Astrocyte (in vitro differentiated cells and primary cell): Measurements from ENCODE around the gene SERPINE1. TPM values are rescaled to one million over a fixed set of nuclear protein-coding genes. Genes with fewer than 3 reads are reported as not detected.

ENCODE experiments used
- DNase-seq: peaks from one replicate; pipeline ENCODE4 v3.0.0-alpha.2; 2010; ENCODE audit warnings: low read depth
- FAIRE-seq: peaks from 2 replicates; lab custom pipeline; 2011; peaks lifted over from hg19 to GRCh38; lab: Jason Lieb, UNC
- H2AFZ ChIP-seq: 2 replicates; pipeline ENCODE4 v1.6.0; 2012; ENCODE audit warnings: low read depth, low read length, inconsistent platforms
- H3K27ac ChIP-seq: 2 replicates; pipeline ENCODE4 v1.5.1; 2011; ENCODE audit warnings: low read depth, low read length, inconsistent platforms
- H3K27me3 ChIP-seq: 2 replicates; pipeline ENCODE4 v1.6.0; 2011; ENCODE audit warnings: low read length, inconsistent platforms; ENCODE audit not compliant: insufficient read depth
- H3K36me3 ChIP-seq: 2 replicates; pipeline ENCODE4 v1.5.1; 2011; ENCODE audit warnings: low read length, inconsistent platforms; ENCODE audit not compliant: insufficient read depth
- H3K4me1 ChIP-seq: 2 replicates; pipeline ENCODE4 v1.5.1; 2011; ENCODE audit warnings: low read length, inconsistent platforms; ENCODE audit not compliant: insufficient read depth
- H3K4me2 ChIP-seq: 2 replicates; pipeline ENCODE4 v1.6.0; 2012; ENCODE audit warnings: low read length, inconsistent platforms
- H3K4me3 ChIP-seq: 2 replicates; pipeline ENCODE4 v1.5.1; 2011; ENCODE audit warnings: low read depth, mild to moderate bottlenecking, low read length, inconsistent platforms; ENCODE audit not compliant: insufficient read depth
- H3K79me2 ChIP-seq: 2 replicates; pipeline ENCODE4 v1.6.0; 2012; ENCODE audit warnings: mild to moderate bottlenecking, low read length, inconsistent platforms; ENCODE audit not compliant: insufficient read depth
- H3K9ac ChIP-seq: 2 replicates; pipeline ENCODE4 v1.6.0; 2012; ENCODE audit warnings: mild to moderate bottlenecking, low read length, inconsistent platforms
- H3K9me3 ChIP-seq: 2 replicates; pipeline ENCODE4 v1.5.1; 2012; ENCODE audit warnings: low read depth, mild to moderate bottlenecking, low read length, inconsistent platforms; ENCODE audit not compliant: insufficient read depth
- H4K20me1 ChIP-seq: 2 replicates; pipeline ENCODE4 v1.6.0; 2012; ENCODE audit warnings: low read length, inconsistent platforms; ENCODE audit not compliant: insufficient read depth
- H3K27ac Mint-ChIP-seq: one replicate; pipeline ENCODE4 v1.8.0; 2021; ENCODE audit warnings: mild to moderate bottlenecking, mixed read lengths; ENCODE audit not compliant: unreplicated experiment
- H3K27me3 Mint-ChIP-seq: one replicate; pipeline ENCODE4 v1.8.0; 2021; ENCODE audit warnings: low read depth, mixed read lengths; ENCODE audit not compliant: unreplicated experiment
- H3K36me3 Mint-ChIP-seq: one replicate; pipeline ENCODE4 v1.8.0; 2021; ENCODE audit warnings: low read depth, mixed read lengths; ENCODE audit not compliant: unreplicated experiment
- H3K4me1 Mint-ChIP-seq: one replicate; pipeline ENCODE4 v1.8.0; 2021; ENCODE audit warnings: low read depth, mixed read lengths; ENCODE audit not compliant: unreplicated experiment
- H3K4me3 Mint-ChIP-seq: one replicate; pipeline ENCODE4 v1.8.0; 2021; ENCODE audit warnings: mild to moderate bottlenecking, moderate library complexity, mixed read lengths; ENCODE audit not compliant: unreplicated experiment
- H3K9me3 Mint-ChIP-seq: one replicate; pipeline ENCODE4 v1.8.0; 2021; ENCODE audit warnings: mild to moderate bottlenecking, mixed read lengths; ENCODE audit not compliant: unreplicated experiment
- CTCF ChIP-seq: IDR thresholded peaks from 2 replicates; pipeline ENCODE4 v1.5.1; 2011; ENCODE audit warnings: low read depth, mild to moderate bottlenecking, inconsistent platforms, low read length, moderate library complexity; ENCODE audit not compliant: insufficient read depth
- EZH2 ChIP-seq: IDR thresholded peaks from 2 replicates; pipeline ENCODE4 v1.6.1; 2012; ENCODE audit warnings: mild to moderate bottlenecking, low read length, inconsistent platforms; ENCODE audit not compliant: insufficient read depth
- total RNA-seq: library from RNA; stranded (reverse); gene quantifications from 2 replicates; pipeline ENCODE4 v1.2.1, GENCODE V29; 2021

SERPINE1 gene
- total RNA-seq, 1 donor from 2014 or later, result 1,496 TPM

GRCh38 chr7:101138213-101138870 lies 11.4 kb downstream of the SERPINE1 start:
- Histone ChIP-seq H3K27ac (peak overlapping the region; percentile 81), H3K9me3 (no peaks in the 10 kb centered on the region), H3K27me3 (no peaks in the 10 kb centered on the region), H3K36me3 (peaks cover 39% of the 10 kb centered on the region), H4K20me1 (peaks cover 47% of the 10 kb centered on the region), H3K79me2 (no peaks in the 10 kb centered on the region), H3K9ac (peak overlapping the region; percentile 61), H3K4me3 (no peak overlapping the region), H3K4me2 (peak overlapping the region; percentile 63), H3K4me1 (peaks cover 42% of the 10 kb centered on the region), H2AFZ (no peak overlapping the region)
- peaks cover 18% of the 10 kb centered on the region for H3K36me3 Mint-ChIP-seq
- peak overlapping the region; percentile 70 for H3K4me3 Mint-ChIP-seq
- peaks cover 40% of the 10 kb centered on the region for H3K4me1 Mint-ChIP-seq
- peak; percentile 95 for DNase-seq
- peak; percentile 26 for FAIRE-seq
- peak overlapping the region; percentile 88 for H3K27ac Mint-ChIP-seq
- no peaks in the 10 kb centered on the region for H3K9me3 Mint-ChIP-seq
- no peaks in the 10 kb centered on the region for H3K27me3 Mint-ChIP-seq
- TF ChIP-seq CTCF, result peak; percentile 30
- TF ChIP-seq EZH2, result no peak

- no peaks in the 10 kb centered on the region for H3K79me2 ChIP-seq
- no peaks in the 10 kb centered on the region for H3K9me3 ChIP-seq
- Mint-ChIP-seq H3K4me1 (peaks cover 28% of the 10 kb centered on the region), H3K36me3 (peaks cover 10% of the 10 kb centered on the region), H3K27me3 (peaks cover 1% of the 10 kb centered on the region), H3K4me3 (no peak overlapping the region), H3K9me3 (no peaks in the 10 kb centered on the region), H3K27ac (peak overlapping the region; percentile 37)
- no peak overlapping the region for H3K4me3 ChIP-seq
- H2AFZ ChIP-seq, result no peak overlapping the region
- H3K4me2 ChIP-seq, result no peak overlapping the region
- no peak for TF ChIP-seq EZH2
- TF ChIP-seq CTCF, result no peak
- H3K9ac ChIP-seq, result no peak overlapping the region
- peaks cover 22% of the 10 kb centered on the region for H3K36me3 ChIP-seq
- DNase-seq (no peak), FAIRE-seq (no peak)
- no peaks in the 10 kb centered on the region for H3K27me3 ChIP-seq
- H4K20me1 ChIP-seq, result peaks cover 27% of the 10 kb centered on the region
- H3K4me1 ChIP-seq, result peaks cover 24% of the 10 kb centered on the region
- H3K27ac ChIP-seq, result no peak overlapping the region
Measured at GRCh38 chr7:101140339-101140699, 13.4 kb downstream of the SERPINE1 start.

- Histone ChIP-seq H3K36me3 (peaks cover 17% of the 10 kb centered on the region), H3K9me3 (no peaks in the 10 kb centered on the region), H3K4me2 (no peak overlapping the region), H3K27me3 (peaks cover under 1% of the 10 kb centered on the region), H2AFZ (no peak overlapping the region), H3K27ac (no peak overlapping the region), H3K9ac (no peak overlapping the region), H3K4me1 (peaks cover 19% of the 10 kb centered on the region), H3K79me2 (no peaks in the 10 kb centered on the region), H4K20me1 (peaks cover 22% of the 10 kb centered on the region), H3K4me3 (no peak overlapping the region)
- H3K36me3 Mint-ChIP-seq, result peaks cover 7% of the 10 kb centered on the region
- TF ChIP-seq EZH2 (no peak), CTCF (no peak)
- FAIRE-seq, result no peak
- peak overlapping the region; percentile 75 for H3K27ac Mint-ChIP-seq
- H3K9me3 Mint-ChIP-seq, result no peaks in the 10 kb centered on the region
- peaks cover 1% of the 10 kb centered on the region for H3K27me3 Mint-ChIP-seq
- peak overlapping the region; percentile 57 for H3K4me3 Mint-ChIP-seq
- DNase-seq, result no peak
- peaks cover 28% of the 10 kb centered on the region for H3K4me1 Mint-ChIP-seq
Measured at GRCh38 chr7:101140746-101141382, 14.0 kb downstream of the SERPINE1 start.
